K562 (cell line): Measurements from ENCODE around the gene SRBD1. TPM values are rescaled to one million over a fixed set of nuclear protein-coding genes. Genes with fewer than 3 reads are reported as not detected.

Experiments used
- ATF3 ChIP-seq, 2 experiments: fragments of 450-650 bp in 1 of 2; sonication (generic) in 1 of 2; formaldehyde crosslinking in 1 of 2; IDR thresholded peaks in 1 of 2; conservative IDR thresholded peaks in 1 of 2; 2 replicates each; pipeline versions ENCODE4 v1.6.1 to v1.8.1; 2016 to 2023; ENCODE audit warnings: mild to moderate bottlenecking in 2 of 2, moderate library complexity in 2 of 2, inconsistent platforms in 1 of 2, missing genetic modification reagents in 1 of 2
- BMI1 ChIP-seq: fragments of 150-350 bp; IDR thresholded peaks from 2 replicates; pipeline ENCODE4 v1.6.1; 2014; ENCODE audit warnings: low read length
- BRCA1 ChIP-seq, 2 experiments: fragments of 450-650 bp in 1 of 2; sonication (generic) in 1 of 2; formaldehyde crosslinking in 1 of 2; IDR thresholded peaks; 2 replicates each; pipeline versions ENCODE4 v1.5.0 to v1.6.1; 2017 to 2020; ENCODE audit warnings: mild to moderate bottlenecking in 1 of 2, missing genetic modification reagents in 1 of 2
- CTCF ChIP-seq, 3 experiments: IDR thresholded peaks in 2 of 3; conservative IDR thresholded peaks in 1 of 3; 2 replicates each; pipeline ENCODE4 v1.5.1; 2011 to 2012; ENCODE audit warnings: low read length in 3 of 3, mild to moderate bottlenecking in 3 of 3, control low read depth in 2 of 3, improper control_type of control experiment in 1 of 3, inconsistent platforms in 1 of 3, low read depth in 1 of 3, mixed read lengths in 1 of 3, moderate library complexity in 1 of 3; ENCODE audit not compliant: insufficient read depth in 2 of 3
- FOXP1 ChIP-seq: sonication (generic); formaldehyde crosslinking; IDR thresholded peaks from 2 replicates; pipeline ENCODE4 v1.8.0; 2022; ENCODE audit warnings: mild to moderate bottlenecking, missing genetic modification reagents
- HBP1 ChIP-seq: fragments of 450-650 bp; formaldehyde crosslinking; IDR thresholded peaks from 2 replicates; pipeline ENCODE4 v1.4.0; 2022; ENCODE audit warnings: missing genetic modification characterization
- HMGN3 ChIP-seq: IDR thresholded peaks from 2 replicates; pipeline ENCODE4 v1.6.1; 2011; ENCODE audit warnings: borderline replicate concordance, low read depth, mild to moderate bottlenecking, mixed read lengths, low read length; ENCODE audit not compliant: insufficient read length; ENCODE audit errors: extremely low read depth
- NR3C1 ChIP-seq: sonication (generic); formaldehyde crosslinking; IDR thresholded peaks from 2 replicates; pipeline ENCODE4 v1.8.1; 2022; ENCODE audit warnings: missing genetic modification reagents
- PPARD ChIP-seq: fragments of 250-450 bp; sonication (Bioruptor Pico); IDR thresholded peaks from 2 replicates; pipeline ENCODE4 v1.8.0; 2022; ENCODE audit warnings: inconsistent platforms, mild to moderate bottlenecking, moderate library complexity
- RFX1 ChIP-seq: fragments of 450-650 bp; IDR thresholded peaks from 2 replicates; pipeline ENCODE4 v1.6.1; 2016; ENCODE audit warnings: mild to moderate bottlenecking, moderate library complexity
- SMARCC2 ChIP-seq: fragments of 450-650 bp; IDR thresholded peaks from 2 replicates; pipeline ENCODE4 v1.6.1; 2017; ENCODE audit warnings: antibody characterized with exemption, moderate library complexity, mild to moderate bottlenecking, low read depth
- U2AF1 ChIP-seq: fragments of 200-400 bp; formaldehyde crosslinking; optimal IDR thresholded peaks from 2 replicates; pipeline ENCODE3; 2017; ENCODE audit warnings: mild to moderate bottlenecking, low read depth, low read length, moderate library complexity
- YY1 ChIP-seq, 3 experiments: IDR thresholded peaks; 2 replicates each; pipeline ENCODE4 v1.6.1; 2011; ENCODE audit warnings: low read length in 2 of 3, mild to moderate bottlenecking in 2 of 3, moderate library complexity in 2 of 3, borderline replicate concordance in 1 of 3, control low read depth in 1 of 3, low read depth in 1 of 3; ENCODE audit not compliant: insufficient read depth in 3 of 3, insufficient replicate concordance in 2 of 3, control insufficient read depth in 1 of 3, insufficient read length in 1 of 3; ENCODE audit errors: extremely low read depth in 1 of 3
- ZBTB1 ChIP-seq: sonication (generic); formaldehyde crosslinking; IDR thresholded peaks from 2 replicates; pipeline ENCODE4 v1.8.1; 2023; ENCODE audit warnings: missing genetic modification reagents, low read depth, mild to moderate bottlenecking, borderline replicate concordance
- ZBTB2 ChIP-seq: fragments of 450-650 bp; IDR thresholded peaks from 2 replicates; pipeline ENCODE4 v1.6.1; 2016; ENCODE audit warnings: antibody characterized with exemption
- ZNF140 ChIP-seq: fragments of 250-450 bp; sonication (Bioruptor Pico); IDR thresholded peaks from 2 replicates; pipeline ENCODE4 v1.8.0; 2021; ENCODE audit warnings: moderate library complexity, mild to moderate bottlenecking, inconsistent platforms
- ZNF347 ChIP-seq: fragments of 450-650 bp; formaldehyde crosslinking; IDR thresholded peaks from 2 replicates; pipeline ENCODE4 v1.4.0; 2020; ENCODE audit warnings: low read depth, mild to moderate bottlenecking, moderate library complexity
- ZNF384 ChIP-seq: IDR thresholded peaks from 2 replicates; pipeline ENCODE4 v1.6.1; 2012; ENCODE audit warnings: low read depth, low read length, improper control_type of control experiment
- ZNF57 ChIP-seq: fragments of 450-650 bp; formaldehyde crosslinking; IDR thresholded peaks from 2 replicates; pipeline ENCODE4 v1.4.0; 2020; ENCODE audit warnings: mild to moderate bottlenecking, moderate library complexity
- polyA plus RNA-seq, 8 experiments: library from polyadenylated mRNA; depleted of rRNA in 4 of 8; stranded (reverse) in 5 of 8; unstranded in 3 of 8; fragments of >200 nt; fragmentation: Nextera tagmentation in 2 of 8; fragmentation: Illumina TruSeq in 1 of 8; extraction: Ambion mirVana in 2 of 8; extraction: Trizol in 1 of 8; gene quantifications; 2 replicates each; pipeline versions ENCODE4 v1.2.1 to v1.2.3, GENCODE V29; 2011 to 2014; ENCODE audit warnings: inconsistent platforms in 1 of 8, missing spikeins in 1 of 8
- total RNA-seq, 7 experiments: library from RNA; depleted of rRNA in 6 of 7; stranded (reverse); fragments of >200 nt in 6 of 7; fragmentation: Illumina TruSeq in 2 of 7; extraction: Trizol in 2 of 7; gene quantifications; 2 replicates each; pipeline versions ENCODE4 v1.2.1 to v1.2.3, GENCODE V29; 2011 to 2021; ENCODE audit warnings: low replicate concordance in 1 of 7

SRBD1 gene
- total and polyA plus RNA-seq, 9 of the 15 experiments (the other 6 are each of a cell fraction or from before 2014, with no cell fraction given): 6.9 to 23.2 (median 14.7) TPM

- TF ChIP-seq YY1 (IDR thresholded peaks at IDR 0.05; ENCODE audit: borderline replicate concordance in 1 of 3, control insufficient read depth in 1 of 3, extremely low read depth in 1 of 3, insufficient read depth in 3 of 3, insufficient read length in 1 of 3, insufficient replicate concordance in 2 of 3, low read depth in 1 of 3, low read length in 2 of 3) (peak in 1 of 3 experiments; percentile 52), RFX1 (no peak), CTCF (IDR thresholded peaks at IDR 0.05 in 2 of 3, conservative IDR thresholded peaks at IDR 0.05 in 1 of 3; ENCODE audit: insufficient read depth in 2 of 3, low read depth in 1 of 3, low read length in 3 of 3) (peak; percentile 86 to 92 (median 89)), HBP1 (CRISPR knock-in tag) (no peak), HMGN3 (no peak), PPARD (CRISPR knock-in tag) (no peak), NR3C1 (no peak), ATF3 (IDR thresholded peaks at IDR 0.05) (peak; percentile 70), ATF3 (CRISPR knock-in tag; conservative IDR thresholded peaks at IDR 0.05) (no peak), ZNF384 (no peak), SMARCC2 (no peak), FOXP1 (CRISPR knock-in tag) (no peak), ZBTB1 (CRISPR knock-in tag) (no peak), BRCA1 (IDR thresholded peaks at IDR 0.05) (no peak), BRCA1 (CRISPR knock-in tag; IDR thresholded peaks at IDR 0.05) (no peak), BMI1 (no peak), ZNF140 (CRISPR knock-in tag) (no peak), U2AF1 (no peak), ZNF57 (CRISPR knock-in tag) (no peak), ZBTB2 (no peak), ZNF347 (no peak)
These were observed 32.8 kb upstream of the SRBD1 start (continued) for GRCh38 chr2:45643543-45644542.
